GM12878 (cell line): ENCODE measurements around the gene ZMIZ1. TPM values are rescaled to one million over a fixed set of nuclear protein-coding genes. Genes with fewer than 3 reads are reported as not detected.

Source experiments
- ATAC-seq: fragments of 200-7000 bp; cut with Tn5 transposase; 3 replicates; pipeline ENCODE4 v1.9.1; 2020; ENCODE audit warnings: mild to moderate bottlenecking, moderate library complexity
- BruUV-seq: library from RNA; stranded (reverse); fragments of 400-500 nt; replicated peaks from 2 replicates; lab custom pipeline; 2021; lab: Mats Ljungman, UMichigan
- CTCF ChIA-PET: fragments of 300-600 bp; sonication (Branson Sonifier 250); formaldehyde crosslinking; extraction: SDS; loops from one replicate; lab custom pipeline; 2021; ENCODE audit warnings: inconsistent platforms; lab: Yijun Ruan, JAX
- POLR2A ChIA-PET: fragments of 350-600 bp; formaldehyde crosslinking; extraction: SDS; loops from one replicate; lab custom pipeline; 2021; ENCODE audit warnings: inconsistent platforms; lab: Charles Lee
- RAD21 ChIA-PET: fragments of 300-600 bp; sonication (Branson Sonifier 250); formaldehyde crosslinking; loops from one replicate; lab custom pipeline; 2023; ENCODE audit warnings: antibody characterized with exemption; ENCODE audit not compliant: unreplicated experiment; lab: Charles Lee
- SMC1A ChIA-PET: fragments of 300-600 bp; sonication (Branson Sonifier 250); formaldehyde crosslinking; loops from one replicate; lab custom pipeline; 2023; ENCODE audit not compliant: unreplicated experiment, uncharacterized antibody; lab: Charles Lee
- DNase-seq: peaks from one replicate; pipeline ENCODE4 v3.0.0-alpha.2; 2011; ENCODE audit warnings: low read depth, low spot score
- FAIRE-seq: peaks from 3 replicates; lab custom pipeline; 2011; peaks lifted over from hg19 to GRCh38; lab: Jason Lieb, UNC
- H2AFZ ChIP-seq: 2 replicates; pipeline ENCODE4 v1.6.0; 2011; ENCODE audit warnings: low read depth, low read length, control low read depth; ENCODE audit not compliant: control insufficient read depth
- H3K27ac ChIP-seq: 2 replicates; pipeline ENCODE4 v1.5.1; 2011; ENCODE audit warnings: control low read depth; ENCODE audit not compliant: control insufficient read depth, insufficient read depth
- H3K27me3 ChIP-seq, 2 experiments: replicated peaks in 1 of 2; 2 replicates each; pipeline versions ENCODE4 v1.6.0 to v1.6.1; 2011; ENCODE audit warnings: low read length in 1 of 2; ENCODE audit not compliant: control insufficient read depth in 2 of 2, insufficient read depth in 2 of 2
- H3K36me3 ChIP-seq, 2 experiments: 2 replicates each; pipeline ENCODE4 v1.5.1; 2011; ENCODE audit warnings: low read length in 1 of 2; ENCODE audit not compliant: control insufficient read depth in 2 of 2, insufficient read depth in 2 of 2
- H3K4me1 ChIP-seq: 2 replicates; pipeline ENCODE4 v1.6.1; 2011; ENCODE audit warnings: mild to moderate bottlenecking, low read length, moderate library complexity, mixed read lengths; ENCODE audit not compliant: control insufficient read depth, insufficient read depth
- H3K4me2 ChIP-seq: 2 replicates; pipeline ENCODE4 v1.6.0; 2011; ENCODE audit warnings: control low read depth; ENCODE audit not compliant: control insufficient read depth, insufficient read depth
- H3K4me3 ChIP-seq: fragments of 200-600 bp; sonication (generic); 2 replicates; pipeline ENCODE4 v1.5.1; 2016
- H3K79me2 ChIP-seq: 2 replicates; pipeline ENCODE4 v1.6.0; 2011; ENCODE audit warnings: low read length; ENCODE audit not compliant: control insufficient read depth, insufficient read depth
- H3K9ac ChIP-seq: 2 replicates; pipeline ENCODE4 v1.8.0; 2011; ENCODE audit warnings: low read length, control low read depth, mixed read lengths; ENCODE audit not compliant: control insufficient read depth, insufficient read depth
- H3K9me3 ChIP-seq: replicated peaks from 3 replicates; pipeline ENCODE4 v1.5.1; 2011; ENCODE audit warnings: mild to moderate bottlenecking, low read length; ENCODE audit not compliant: control insufficient read depth, insufficient read depth
- H4K20me1 ChIP-seq: 2 replicates; pipeline ENCODE4 v1.6.0; 2011; ENCODE audit not compliant: control insufficient read depth, insufficient read depth
- BCL3 ChIP-seq: IDR thresholded peaks from 2 replicates; pipeline ENCODE4 v1.6.1; 2011; ENCODE audit warnings: borderline replicate concordance, low read depth, mild to moderate bottlenecking, moderate library complexity, low read length; ENCODE audit not compliant: insufficient read depth, poor library complexity, severe bottlenecking
- CEBPZ ChIP-seq: fragments of 150-350 bp; IDR thresholded peaks from 2 replicates; pipeline ENCODE4 v1.6.1; 2016; ENCODE audit warnings: low read depth, low read length
- CHD2 ChIP-seq: IDR thresholded peaks from 2 replicates; pipeline ENCODE4 v1.6.1; 2011; ENCODE audit warnings: low read depth, low read length, improper control_type of control experiment, borderline replicate concordance
- CUX1 ChIP-seq: IDR thresholded peaks from 2 replicates; pipeline ENCODE4 v1.6.1; 2012; ENCODE audit warnings: improper control_type of control experiment, low read depth, low read length; ENCODE audit not compliant: insufficient replicate concordance
- HDAC2 ChIP-seq: fragments of 200-600 bp; sonication (generic); IDR thresholded peaks from 2 replicates; pipeline ENCODE4 v1.6.1; 2017
- IKZF1 ChIP-seq: fragments of 450-650 bp; conservative IDR thresholded peaks from 2 replicates; pipeline ENCODE4 v1.6.1; 2017; ENCODE audit warnings: antibody characterized with exemption, mild to moderate bottlenecking
- IRF5 ChIP-seq: fragments of 450-650 bp; IDR thresholded peaks from 2 replicates; pipeline ENCODE4 v1.6.1; 2017; ENCODE audit warnings: borderline replicate concordance
- STAT3 ChIP-seq: IDR thresholded peaks from 2 replicates; pipeline ENCODE4 v1.6.1; 2011; ENCODE audit warnings: low read depth, low read length, improper control_type of control experiment
- TCF7 ChIP-seq: IDR thresholded peaks from 2 replicates; pipeline ENCODE4 v1.6.1; 2014; ENCODE audit warnings: antibody characterized with exemption, borderline replicate concordance
- ZZZ3 ChIP-seq: IDR thresholded peaks from 2 replicates; pipeline ENCODE4 v1.6.1; 2011; ENCODE audit warnings: low read depth; ENCODE audit not compliant: control insufficient read depth, insufficient read length
- WGBS: methylation state at CpG from one replicate; pipeline ENCODE4 v1.1.6; 2016; ENCODE audit warnings: low lambda C conversion rate; ENCODE audit not compliant: insufficient replicate concordance, insufficient coverage; ENCODE audit errors: missing lambda C conversion rate; 5-methylcytosine and 5-hydroxymethylcytosine counted together
- in situ Hi-C: fragments of 300-500 bp; cut with MboI; formaldehyde crosslinking; loops from 9 replicates; pipeline ENCODE4 v1.14.3; 2018; ENCODE audit warnings: mixed read lengths
- intact Hi-C: fragments of 100-400 bp; cut with micrococcal nuclease; formaldehyde crosslinking; loops from one replicate; pipeline ENCODE4 v1.14.2; 2022; ENCODE audit not compliant: unreplicated experiment
- polyA plus RNA-seq, 11 experiments: library from polyadenylated mRNA; depleted of rRNA in 4 of 11; unstranded in 6 of 11; stranded (reverse) in 5 of 11; fragments of >200 nt; fragmentation: Nextera tagmentation in 4 of 11; fragmentation: Illumina TruSeq in 1 of 11; extraction: Ambion mirVana in 4 of 11; extraction: Trizol in 1 of 11; gene quantifications; 1 replicate in 1 of 11; 2 replicates in 10 of 11; pipeline versions ENCODE4 v1.2.1 to v1.2.3, GENCODE V29; 2011 to 2016; ENCODE audit warnings: inconsistent platforms in 2 of 11, missing spikeins in 2 of 11, low read depth in 1 of 11
- total RNA-seq, 4 experiments: library from RNA; depleted of rRNA in 3 of 4; stranded (reverse); fragments of >200 nt in 3 of 4; fragmentation: Illumina TruSeq in 1 of 4; extraction: Trizol in 1 of 4; gene quantifications; 2 replicates each; pipeline versions ENCODE4 v1.2.1 to v1.2.3, GENCODE V29; 2013 to 2021

ZMIZ1 gene
- total and polyA plus RNA-seq, 10 of the 15 experiments (the other 5 are each of a cell fraction or from before 2014, with no cell fraction given): 3.1 to 82.3 (median 14.9) TPM

- no peak for TF ChIP-seq CEBPZ
Measured at GRCh38 chr10:79094412-79095175, 25.8 kb downstream of the ZMIZ1 start (continued).

- no peaks in the 10 kb centered on the region for H3K79me2 ChIP-seq
- in situ Hi-C loops (no loop called here), intact Hi-C loops (no loop called here)
- no peaks in the 10 kb centered on the region for H3K9me3 ChIP-seq
- H3K4me2 ChIP-seq: no peak overlapping the region
- ChIA-PET POLR2A (no interaction called here), RAD21 (no interaction called here), SMC1A (no interaction called here), CTCF (interaction anchor here (0.6 kb wide), 1 partner anchor 101 kb away, joined by 3 read pairs; no protein-coding TSS in a partner anchor)
- WGBS: 57% methylated on average over 11 of the region's 11 CpGs
- no peaks in the 10 kb centered on the region for H3K36me3 ChIP-seq
- no peak overlapping the region for H3K27ac ChIP-seq
- no peaks in the 10 kb centered on the region for H3K27me3 ChIP-seq
- FAIRE-seq (no peak), ATAC-seq (no peak), DNase-seq (no peak)
- H4K20me1 ChIP-seq: no peaks in the 10 kb centered on the region
- no peak overlapping the region for H2AFZ ChIP-seq
- no peak overlapping the region for H3K9ac ChIP-seq
- H3K4me1 ChIP-seq: peaks cover 40% of the 10 kb centered on the region
- BruUV-seq: no TSS peak
- H3K4me3 ChIP-seq: no peak overlapping the region
- TF ChIP-seq IKZF1: no peak
- TF ChIP-seq STAT3: no peak
- TF ChIP-seq CUX1: no peak
- no peak for TF ChIP-seq IRF5
- no peak for TF ChIP-seq HDAC2
- TF ChIP-seq ZZZ3: no peak
- TF ChIP-seq TCF7: no peak
- TF ChIP-seq CHD2: no peak
- no peak for TF ChIP-seq BCL3
Measured at GRCh38 chr10:79095316-79095715, 26.6 kb downstream of the ZMIZ1 start.
